Liver (tissue), 9 donors: Measurements from ENCODE around the gene AP3B1. TPM values are rescaled to one million over a fixed set of nuclear protein-coding genes. Genes with fewer than 3 reads are reported as not detected.

Experiments used
- DNase-seq: peaks from one replicate; pipeline ENCODE4 v3.0.0-alpha.2; 2017; ENCODE audit warnings: low spot score
- H3K27ac ChIP-seq, 2 donors: one replicate each; pipeline ENCODE4 v1.7.0; 2013; ENCODE audit warnings: inconsistent platforms in 2 of 2, low read length in 2 of 2, control low read depth in 1 of 2, low read depth in 1 of 2, mild to moderate bottlenecking in 1 of 2
- H3K27me3 ChIP-seq, 4 donors: one replicate each; pipeline versions ENCODE4 v1.6.1 to v1.7.0; 2013; ENCODE audit warnings: low read length in 3 of 4, inconsistent platforms in 1 of 4, mild to moderate bottlenecking in 1 of 4, moderate library complexity in 1 of 4; ENCODE audit not compliant: control insufficient read depth in 4 of 4, insufficient read depth in 4 of 4
- H3K36me3 ChIP-seq, 4 donors: one replicate each; pipeline versions ENCODE4 v1.6.1 to v1.7.0; 2013; ENCODE audit warnings: low read length in 3 of 4, mild to moderate bottlenecking in 3 of 4, low read depth in 1 of 4, moderate library complexity in 1 of 4; ENCODE audit not compliant: control insufficient read depth in 4 of 4, insufficient read depth in 3 of 4
- H3K4me1 ChIP-seq, 4 donors: one replicate each; pipeline versions ENCODE4 v1.6.1 to v1.7.0; 2013; ENCODE audit warnings: low read length in 3 of 4, mild to moderate bottlenecking in 3 of 4, moderate library complexity in 1 of 4; ENCODE audit not compliant: control insufficient read depth in 4 of 4, insufficient read depth in 4 of 4
- H3K4me3 ChIP-seq, 3 donors: one replicate each; pipeline versions ENCODE4 v1.6.1 to v1.7.0; 2013; ENCODE audit warnings: low read length in 3 of 3, control low read depth in 1 of 3, low read depth in 1 of 3, mild to moderate bottlenecking in 1 of 3
- H3K9ac ChIP-seq, 2 donors: one replicate each; pipeline ENCODE4 v1.7.0; 2013; ENCODE audit warnings: low read length in 2 of 2, mild to moderate bottlenecking in 2 of 2, moderate library complexity in 2 of 2, control low read depth in 1 of 2, low read depth in 1 of 2
- H3K9me3 ChIP-seq, 4 donors: one replicate each; pipeline versions ENCODE4 v1.6.1 to v1.7.0; 2013; ENCODE audit warnings: low read length in 3 of 4; ENCODE audit not compliant: control insufficient read depth in 4 of 4
- EGR1 ChIP-seq, 2 donors: IDR thresholded peaks; 2 replicates each; pipeline ENCODE4 v1.6.1; 2016 to 2018; ENCODE audit warnings: antibody characterized with exemption in 2 of 2, low read depth in 2 of 2
- FOXA1 ChIP-seq: IDR thresholded peaks from 2 replicates; pipeline ENCODE4 v1.6.1; 2016; ENCODE audit warnings: antibody characterized with exemption
- FOXA2 ChIP-seq: IDR thresholded peaks from 2 replicates; pipeline ENCODE4 v1.6.1; 2016; ENCODE audit warnings: antibody characterized with exemption
- GABPA ChIP-seq, 2 donors: IDR thresholded peaks in 1 of 2; conservative IDR thresholded peaks in 1 of 2; 2 replicates each; pipeline ENCODE4 v1.6.1; 2016; ENCODE audit warnings: antibody characterized with exemption in 2 of 2, mild to moderate bottlenecking in 1 of 2, moderate library complexity in 1 of 2
- HNF4A ChIP-seq, 2 donors: conservative IDR thresholded peaks; 2 replicates each; pipeline ENCODE4 v1.6.1; 2016; ENCODE audit warnings: antibody characterized with exemption in 2 of 2, mild to moderate bottlenecking in 2 of 2
- HNF4G ChIP-seq: IDR thresholded peaks from 2 replicates; pipeline ENCODE4 v1.6.1; 2016; ENCODE audit warnings: antibody characterized with exemption
- JUND ChIP-seq, 2 donors: IDR thresholded peaks; 2 replicates each; pipeline ENCODE4 v1.6.1; 2016; ENCODE audit warnings: antibody characterized with exemption in 2 of 2
- NR2F2 ChIP-seq: IDR thresholded peaks from 2 replicates; pipeline ENCODE4 v1.6.1; 2016; ENCODE audit warnings: antibody characterized with exemption
- RAD21 ChIP-seq, 2 donors: IDR thresholded peaks; 2 replicates each; pipeline ENCODE4 v1.6.1; 2016; ENCODE audit warnings: antibody characterized with exemption in 2 of 2, mild to moderate bottlenecking in 2 of 2
- RXRA ChIP-seq, 2 donors: IDR thresholded peaks; 2 replicates each; pipeline ENCODE4 v1.6.1; 2017 to 2018; ENCODE audit warnings: antibody characterized with exemption in 2 of 2, mild to moderate bottlenecking in 1 of 2
- SP1 ChIP-seq: IDR thresholded peaks from 2 replicates; pipeline ENCODE4 v1.6.1; 2018; ENCODE audit warnings: antibody characterized with exemption, mild to moderate bottlenecking
- TAF1 ChIP-seq: conservative IDR thresholded peaks from 2 replicates; pipeline ENCODE4 v1.6.1; 2016; ENCODE audit warnings: antibody characterized with exemption, mild to moderate bottlenecking
- YY1 ChIP-seq: IDR thresholded peaks from 2 replicates; pipeline ENCODE4 v1.6.1; 2016; ENCODE audit warnings: antibody characterized with exemption, mild to moderate bottlenecking
- WGBS: extraction: QIAGEN DNeasy Blood & Tissue Kit; methylation state at CpG from one replicate; pipeline ENCODE4 v1.1.7; 2013; 5-methylcytosine and 5-hydroxymethylcytosine counted together
- polyA plus RNA-seq, 2 donors: library from polyadenylated mRNA; stranded (reverse) in 1 of 2; unstranded in 1 of 2; fragments of 200-250 nt in 1 of 2; fragments of >200 nt in 1 of 2; fragmentation: Nextera tagmentation in 1 of 2; extraction: Ambion mirVana in 1 of 2; gene quantifications; one replicate each; pipeline versions ENCODE4 v1.2.1 to v1.2.3, GENCODE V29; 2013 to 2015
- total RNA-seq, 2 donors: library from RNA; depleted of rRNA; stranded (reverse); fragments of >200 nt; gene quantifications; one replicate each; pipeline ENCODE4 v1.2.3, GENCODE V29; 2014
- TF ChIP-seq, protein P1 (sequence below): IDR thresholded peaks from 2 replicates; pipeline ENCODE4 v1.6.1; 2016; ENCODE audit warnings: antibody characterized with exemption
- TF ChIP-seq, protein P2 (sequence below): IDR thresholded peaks from 2 replicates; pipeline ENCODE4 v1.6.1; 2016; ENCODE audit warnings: antibody characterized with exemption
- TF ChIP-seq, protein P3 (sequence below): fragments of 150-350 bp; IDR thresholded peaks from 2 replicates; pipeline ENCODE4 v1.5.1; 2017; ENCODE audit warnings: improper control_type of control experiment, low read depth, low read length; ENCODE audit not compliant: missing input control
- donor health status: healthy.
- donor health status: healthy.
- donor health status: healthy.
- donor health status: healthy.
- donor health status: healthy.

AP3B1 gene
- total and polyA plus RNA-seq, 4 donors, result 8.2 to 23.1 (median 14.4) TPM

DNA sequence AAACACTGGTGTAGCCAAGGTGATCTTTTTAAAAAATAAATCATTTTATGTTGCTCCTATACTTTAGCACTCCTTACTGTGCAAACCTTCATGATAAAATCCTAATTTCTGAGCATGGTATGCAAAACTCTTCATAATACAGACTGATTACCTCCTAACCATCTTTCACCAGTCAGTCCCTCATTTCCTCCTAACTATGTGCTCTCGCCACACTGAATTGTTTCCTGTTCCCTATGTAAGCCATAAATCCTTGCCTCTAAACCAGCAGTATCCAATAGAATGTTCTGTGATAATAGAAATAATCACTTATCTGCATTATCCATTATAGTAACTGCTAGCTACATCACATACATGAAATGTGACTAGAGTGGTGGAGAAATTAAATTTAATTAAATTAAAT lies 10.7 kb downstream of the AP3B1 start:
- H3K4me3 ChIP-seq, result no peak overlapping the region
- H3K27me3 ChIP-seq, result no peaks in the 10 kb centered on the region
- H3K9ac ChIP-seq, result no peak overlapping the region
- whole genome bisulfite sequencing, result 90% methylated on average over 1 of the region's 1 CpG
- no peaks in the 10 kb centered on the region for H3K4me1 ChIP-seq
- DNase-seq, result no peak
- TF ChIP-seq JUND (IDR thresholded peaks at IDR 0.05) (no peak), SP1 (no peak), HNF4G (no peak), GABPA (IDR thresholded peaks at IDR 0.05 in 1 of 2, conservative IDR thresholded peaks at IDR 0.05 in 1 of 2) (no peak), EGR1 (IDR thresholded peaks at IDR 0.05; ENCODE audit: low read depth in 2 of 2) (no peak), FOXA1 (no peak), TAF1 (no peak), NR2F2 (no peak)
- TF ChIP-seq, protein P1, sequence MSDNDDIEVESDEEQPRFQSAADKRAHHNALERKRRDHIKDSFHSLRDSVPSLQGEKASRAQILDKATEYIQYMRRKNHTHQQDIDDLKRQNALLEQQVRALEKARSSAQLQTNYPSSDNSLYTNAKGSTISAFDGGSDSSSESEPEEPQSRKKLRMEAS, result no peak
- TF ChIP-seq, protein P2, sequence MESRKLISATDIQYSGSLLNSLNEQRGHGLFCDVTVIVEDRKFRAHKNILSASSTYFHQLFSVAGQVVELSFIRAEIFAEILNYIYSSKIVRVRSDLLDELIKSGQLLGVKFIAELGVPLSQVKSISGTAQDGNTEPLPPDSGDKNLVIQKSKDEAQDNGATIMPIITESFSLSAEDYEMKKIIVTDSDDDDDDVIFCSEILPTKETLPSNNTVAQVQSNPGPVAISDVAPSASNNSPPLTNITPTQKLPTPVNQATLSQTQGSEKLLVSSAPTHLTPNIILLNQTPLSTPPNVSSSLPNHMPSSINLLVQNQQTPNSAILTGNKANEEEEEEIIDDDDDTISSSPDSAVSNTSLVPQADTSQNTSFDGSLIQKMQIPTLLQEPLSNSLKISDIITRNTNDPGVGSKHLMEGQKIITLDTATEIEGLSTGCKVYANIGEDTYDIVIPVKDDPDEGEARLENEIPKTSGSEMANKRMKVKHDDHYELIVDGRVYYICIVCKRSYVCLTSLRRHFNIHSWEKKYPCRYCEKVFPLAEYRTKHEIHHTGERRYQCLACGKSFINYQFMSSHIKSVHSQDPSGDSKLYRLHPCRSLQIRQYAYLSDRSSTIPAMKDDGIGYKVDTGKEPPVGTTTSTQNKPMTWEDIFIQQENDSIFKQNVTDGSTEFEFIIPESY, result no peak
- TF ChIP-seq, protein P3, sequence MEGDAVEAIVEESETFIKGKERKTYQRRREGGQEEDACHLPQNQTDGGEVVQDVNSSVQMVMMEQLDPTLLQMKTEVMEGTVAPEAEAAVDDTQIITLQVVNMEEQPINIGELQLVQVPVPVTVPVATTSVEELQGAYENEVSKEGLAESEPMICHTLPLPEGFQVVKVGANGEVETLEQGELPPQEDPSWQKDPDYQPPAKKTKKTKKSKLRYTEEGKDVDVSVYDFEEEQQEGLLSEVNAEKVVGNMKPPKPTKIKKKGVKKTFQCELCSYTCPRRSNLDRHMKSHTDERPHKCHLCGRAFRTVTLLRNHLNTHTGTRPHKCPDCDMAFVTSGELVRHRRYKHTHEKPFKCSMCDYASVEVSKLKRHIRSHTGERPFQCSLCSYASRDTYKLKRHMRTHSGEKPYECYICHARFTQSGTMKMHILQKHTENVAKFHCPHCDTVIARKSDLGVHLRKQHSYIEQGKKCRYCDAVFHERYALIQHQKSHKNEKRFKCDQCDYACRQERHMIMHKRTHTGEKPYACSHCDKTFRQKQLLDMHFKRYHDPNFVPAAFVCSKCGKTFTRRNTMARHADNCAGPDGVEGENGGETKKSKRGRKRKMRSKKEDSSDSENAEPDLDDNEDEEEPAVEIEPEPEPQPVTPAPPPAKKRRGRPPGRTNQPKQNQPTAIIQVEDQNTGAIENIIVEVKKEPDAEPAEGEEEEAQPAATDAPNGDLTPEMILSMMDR, result no peak
- H3K36me3 ChIP-seq, result no peaks in the 10 kb centered on the region
- no peak overlapping the region for H3K27ac ChIP-seq
- no peaks in the 10 kb centered on the region for H3K9me3 ChIP-seq

GRCh38 chr5:78283105-78283504 lies 11.4 kb downstream of the AP3B1 start:
- TF ChIP-seq SP1 (no peak), EGR1 (IDR thresholded peaks at IDR 0.05; ENCODE audit: low read depth in 2 of 2) (no peak), RXRA (IDR thresholded peaks at IDR 0.05) (no peak), RAD21 (IDR thresholded peaks at IDR 0.05) (no peak), TAF1 (no peak), JUND (IDR thresholded peaks at IDR 0.05) (no peak), HNF4A (conservative IDR thresholded peaks at IDR 0.05) (no peak), YY1 (no peak), FOXA1 (no peak), HNF4G (no peak), FOXA2 (no peak)
- TF ChIP-seq, protein P3, result no peak
- TF ChIP-seq, protein P2, result no peak
- TF ChIP-seq, protein P1, result no peak
- Histone ChIP-seq H3K36me3 (no peaks in the 10 kb centered on the region), H3K27ac (no peak overlapping the region), H3K9ac (no peak overlapping the region), H3K4me1 (no peaks in the 10 kb centered on the region), H3K27me3 (no peaks in the 10 kb centered on the region), H3K4me3 (no peak overlapping the region), H3K9me3 (no peaks in the 10 kb centered on the region)
- 87% methylated on average over 4 of the region's 4 CpGs for WGBS
- DNase-seq, result no peak
